HG03139 (cell line): ENCODE data around the gene FBN1.

Source experiments
- ATAC-seq: cut with Tn5 transposase; IDR thresholded peaks from one replicate; pipeline ENCODE4 v1.9.1; 2021; ENCODE audit not compliant: unreplicated experiment

FBN1 gene

GRCh38 chr15:48380198-48380597, 265.3 kb downstream of the FBN1 start:
- ATAC-seq: no peak

DNA sequence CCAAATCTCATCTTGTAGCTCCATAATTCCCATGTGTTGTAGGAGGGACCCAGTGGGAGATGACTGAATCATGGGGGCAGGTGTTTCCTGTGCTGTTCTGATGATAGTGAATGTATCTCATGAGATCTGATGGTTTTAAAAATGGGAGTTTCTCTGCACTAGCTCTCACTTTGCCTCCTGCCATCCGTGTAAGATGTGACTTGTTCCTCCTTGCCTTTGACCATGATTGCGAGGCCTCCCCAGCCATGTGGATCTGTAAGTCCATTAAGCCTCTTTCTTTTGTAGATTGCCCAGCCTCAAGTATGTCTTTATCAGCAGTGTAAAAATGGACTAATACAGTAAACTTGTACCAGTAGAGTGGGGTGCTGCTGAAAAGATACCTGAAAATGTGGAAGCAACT, 269.7 kb downstream of the FBN1 start:
- ATAC-seq: no peak

DNA sequence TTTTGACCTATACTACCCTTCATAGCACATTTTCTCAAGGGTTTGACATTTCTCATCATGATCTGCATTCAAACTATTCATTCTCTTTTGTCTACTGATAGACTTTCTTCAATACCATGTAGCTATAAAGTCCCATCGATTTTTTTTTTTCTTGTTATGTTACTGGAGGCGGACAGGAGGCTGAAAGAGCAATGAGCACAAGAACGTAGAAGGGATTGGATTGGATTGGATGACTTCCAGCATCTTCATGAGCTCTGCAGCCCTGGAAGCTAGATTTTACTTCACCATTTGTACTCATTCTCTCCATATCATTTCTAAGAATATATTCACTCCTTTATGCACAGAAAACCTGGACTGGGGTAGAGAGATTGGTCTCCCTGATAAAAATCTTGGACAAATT, 271.0 kb downstream of the FBN1 start:
- no peak for ATAC-seq

GRCh38 chr15:48373821-48374451, 271.6 kb downstream of the FBN1 start:
- no peak for ATAC-seq

DNA sequence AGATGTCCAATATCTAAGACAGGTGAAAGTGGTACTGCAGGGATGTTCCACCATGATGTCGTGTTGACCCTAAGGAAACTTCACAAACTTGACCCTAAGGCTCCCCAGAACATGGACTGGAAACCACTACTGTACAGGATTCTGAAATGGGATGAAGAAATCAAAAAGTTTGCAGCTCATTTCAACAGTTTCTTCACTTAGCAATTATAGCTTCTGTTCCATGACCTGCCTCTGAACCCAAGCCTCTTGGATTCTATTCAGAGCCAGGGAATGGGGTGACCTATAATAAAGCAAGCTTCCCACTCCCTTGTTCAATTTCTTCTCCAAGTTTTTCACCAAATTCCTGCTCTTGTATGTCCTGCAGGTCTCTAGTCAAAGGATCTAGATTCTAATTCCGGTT, 273.5 kb downstream of the FBN1 start:
- no peak for ATAC-seq

DNA sequence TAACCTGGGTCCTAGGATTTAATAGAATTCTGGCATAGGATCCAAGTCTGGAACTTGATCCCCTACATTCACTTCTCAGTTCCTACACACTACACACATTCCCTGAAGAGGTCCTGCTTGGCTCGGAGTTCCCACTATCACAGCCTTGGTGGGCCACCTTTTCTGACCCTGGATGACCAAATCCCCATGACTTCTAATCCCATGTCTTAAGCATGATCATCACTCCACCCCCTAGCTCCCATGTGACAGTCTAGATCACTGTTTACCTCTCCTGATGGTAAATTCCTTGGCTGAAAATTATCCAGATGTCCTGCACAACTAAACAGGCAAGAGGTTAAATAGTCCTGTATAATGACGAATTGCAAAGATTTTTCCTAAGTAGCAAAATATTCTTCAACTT, 274.0 kb downstream of the FBN1 start:
- no peak for ATAC-seq

DNA sequence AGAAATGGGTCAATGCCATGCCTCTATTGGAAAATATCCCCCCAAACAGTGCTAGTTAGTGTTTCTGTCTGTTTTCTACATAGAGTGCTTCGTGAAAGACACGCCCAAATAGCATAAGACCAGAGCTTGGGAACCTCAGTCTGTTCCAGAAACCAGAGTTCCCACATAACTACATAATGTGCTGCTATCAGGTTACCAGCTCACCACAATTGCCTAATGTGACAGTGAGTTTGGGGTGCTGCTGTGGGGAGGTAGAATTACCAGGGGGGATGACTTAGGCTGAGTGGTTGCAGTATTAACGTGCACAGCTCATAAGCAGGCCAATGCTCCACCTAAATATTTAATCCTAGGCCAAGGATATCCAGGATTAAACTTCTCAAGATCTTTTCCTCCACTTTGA, 275.0 kb downstream of the FBN1 start:
- ATAC-seq: no peak

DNA sequence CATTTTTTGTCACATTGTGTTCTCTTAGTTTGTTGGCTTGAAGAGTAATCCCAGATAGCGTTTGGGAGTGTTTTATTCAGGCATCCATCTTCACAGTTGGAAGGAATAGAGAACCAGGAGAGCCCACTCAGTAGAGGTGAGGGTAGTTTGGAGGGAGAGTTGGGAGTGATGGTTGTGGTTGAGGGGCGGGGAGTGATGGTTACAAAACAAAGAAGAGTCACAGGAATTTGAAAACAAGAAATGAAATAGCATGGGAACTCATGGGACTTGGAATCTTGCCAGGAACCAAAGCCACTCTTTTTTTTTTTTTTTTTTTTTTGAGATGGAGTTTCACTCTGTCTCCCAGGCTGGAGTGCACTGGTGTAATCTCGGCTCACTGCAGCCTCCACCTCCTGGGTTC, 278.0 kb downstream of the FBN1 start:
- no peak for ATAC-seq

GRCh38 chr15:48366584-48367312, 278.8 kb downstream of the FBN1 start:
- no peak for ATAC-seq

DNA sequence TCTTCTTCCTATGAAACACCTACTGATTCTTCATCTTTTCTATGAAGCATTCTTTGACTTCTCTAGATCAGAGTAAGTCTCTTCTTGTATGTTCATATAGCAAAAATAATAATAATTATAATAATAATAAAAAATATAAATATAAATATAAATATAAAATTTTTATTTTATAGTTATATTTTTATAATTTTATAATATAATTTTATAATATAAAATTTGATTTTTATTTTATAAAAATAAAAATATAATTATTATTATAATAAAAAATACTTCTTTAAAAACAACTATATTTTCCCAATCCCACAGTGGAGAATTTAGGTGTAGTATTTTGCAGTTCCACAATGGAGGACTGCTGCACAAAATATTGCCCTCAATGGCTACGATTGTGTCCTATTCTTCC, 279.9 kb downstream of the FBN1 start:
- ATAC-seq: no peak

- no peak for ATAC-seq
These were observed 282.0 kb downstream of the FBN1 start for GRCh38 chr15:48363474-48363873.

GRCh38 chr15:48361685-48362084, 283.8 kb downstream of the FBN1 start:
- no peak for ATAC-seq

GRCh38 chr15:48360841-48361240, 284.7 kb downstream of the FBN1 start:
- ATAC-seq: no peak
